GM10266 (cell line): ENCODE results near the gene RASGRP4.

Experiments used
- DNase-seq: peaks from one replicate; pipeline ENCODE4 v3.0.0; 2012; ENCODE audit errors: extremely low spot score
- TF ChIP-seq, protein P1 (sequence below): IDR thresholded peaks from 2 replicates; pipeline ENCODE4 v1.5.1; 2012; ENCODE audit warnings: mild to moderate bottlenecking, low read depth; ENCODE audit not compliant: control insufficient read depth, insufficient read depth; ENCODE audit errors: missing control alignments

The RASGRP4 gene

DNA sequence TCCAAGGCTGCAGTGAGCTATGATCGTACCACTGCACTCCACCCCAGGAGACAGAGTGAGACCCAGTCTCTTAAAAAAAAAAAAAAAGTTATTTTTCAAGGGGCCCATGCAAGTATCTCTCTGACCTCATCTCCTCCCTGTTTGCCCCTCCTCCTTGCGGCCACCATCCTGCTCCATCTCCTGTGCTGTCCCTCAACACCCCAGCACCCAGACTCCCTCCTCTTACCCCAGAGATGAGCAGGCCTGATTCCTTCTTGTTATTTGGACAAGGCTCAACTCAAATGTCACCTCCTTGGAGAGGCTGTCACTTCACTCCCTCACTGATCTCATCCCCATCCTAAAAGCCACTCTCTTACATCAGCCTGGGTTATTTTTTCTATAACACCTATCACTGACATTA, 11.9 kb upstream of the RASGRP4 start:
- TF ChIP-seq, protein P1, sequence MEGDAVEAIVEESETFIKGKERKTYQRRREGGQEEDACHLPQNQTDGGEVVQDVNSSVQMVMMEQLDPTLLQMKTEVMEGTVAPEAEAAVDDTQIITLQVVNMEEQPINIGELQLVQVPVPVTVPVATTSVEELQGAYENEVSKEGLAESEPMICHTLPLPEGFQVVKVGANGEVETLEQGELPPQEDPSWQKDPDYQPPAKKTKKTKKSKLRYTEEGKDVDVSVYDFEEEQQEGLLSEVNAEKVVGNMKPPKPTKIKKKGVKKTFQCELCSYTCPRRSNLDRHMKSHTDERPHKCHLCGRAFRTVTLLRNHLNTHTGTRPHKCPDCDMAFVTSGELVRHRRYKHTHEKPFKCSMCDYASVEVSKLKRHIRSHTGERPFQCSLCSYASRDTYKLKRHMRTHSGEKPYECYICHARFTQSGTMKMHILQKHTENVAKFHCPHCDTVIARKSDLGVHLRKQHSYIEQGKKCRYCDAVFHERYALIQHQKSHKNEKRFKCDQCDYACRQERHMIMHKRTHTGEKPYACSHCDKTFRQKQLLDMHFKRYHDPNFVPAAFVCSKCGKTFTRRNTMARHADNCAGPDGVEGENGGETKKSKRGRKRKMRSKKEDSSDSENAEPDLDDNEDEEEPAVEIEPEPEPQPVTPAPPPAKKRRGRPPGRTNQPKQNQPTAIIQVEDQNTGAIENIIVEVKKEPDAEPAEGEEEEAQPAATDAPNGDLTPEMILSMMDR, result no peak
- DNase-seq, result no peak

DNA sequence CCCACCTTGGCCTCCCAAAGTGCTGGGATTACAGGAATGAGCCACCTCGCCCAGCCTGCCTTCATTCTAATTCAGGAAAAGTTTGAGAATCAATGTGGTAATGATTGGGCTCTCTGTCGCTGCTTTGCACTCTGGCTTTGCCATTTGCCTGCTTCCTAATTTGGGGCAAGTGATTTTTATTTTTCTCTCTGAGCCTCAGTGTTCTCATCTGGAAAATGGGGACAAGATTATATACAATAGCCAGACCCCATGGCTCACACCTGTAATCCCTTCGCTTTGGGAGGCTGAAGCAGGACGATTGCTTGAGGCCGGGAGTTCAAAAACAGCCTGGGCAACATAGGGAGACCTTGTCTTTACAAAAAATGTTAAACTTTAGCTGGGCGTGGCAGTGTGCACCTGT, 11.3 kb upstream of the RASGRP4 start:
- DNase-seq, result no peak
- TF ChIP-seq, protein P1, result no peak

DNA sequence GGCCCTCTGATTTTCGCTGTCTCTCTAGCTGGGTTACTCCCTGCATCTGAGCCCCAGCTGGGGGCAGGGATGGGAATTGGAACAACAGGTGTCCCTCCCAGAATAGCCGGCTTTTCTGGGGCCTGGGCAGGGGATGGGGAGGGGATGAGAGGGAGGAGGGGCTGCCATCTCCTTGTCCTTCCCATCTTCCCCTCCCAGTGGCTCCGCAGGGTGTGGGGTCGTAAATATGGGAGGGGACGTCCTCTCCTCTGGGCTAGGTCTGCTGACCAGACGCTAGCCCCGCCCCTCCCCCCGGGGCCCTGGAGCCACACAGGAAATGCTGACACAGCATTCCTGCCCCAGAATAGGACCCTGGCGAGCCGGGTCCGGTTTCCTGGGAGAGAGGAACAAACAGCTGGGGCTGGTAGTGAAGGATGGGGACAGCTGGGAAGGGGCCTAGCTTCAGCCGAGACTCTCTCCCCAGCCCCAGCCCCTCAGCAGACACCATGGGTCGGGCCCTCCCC, 8.6 kb upstream of the RASGRP4 start:
- no peak for DNase-seq
- TF ChIP-seq, protein P1, result no peak

DNA sequence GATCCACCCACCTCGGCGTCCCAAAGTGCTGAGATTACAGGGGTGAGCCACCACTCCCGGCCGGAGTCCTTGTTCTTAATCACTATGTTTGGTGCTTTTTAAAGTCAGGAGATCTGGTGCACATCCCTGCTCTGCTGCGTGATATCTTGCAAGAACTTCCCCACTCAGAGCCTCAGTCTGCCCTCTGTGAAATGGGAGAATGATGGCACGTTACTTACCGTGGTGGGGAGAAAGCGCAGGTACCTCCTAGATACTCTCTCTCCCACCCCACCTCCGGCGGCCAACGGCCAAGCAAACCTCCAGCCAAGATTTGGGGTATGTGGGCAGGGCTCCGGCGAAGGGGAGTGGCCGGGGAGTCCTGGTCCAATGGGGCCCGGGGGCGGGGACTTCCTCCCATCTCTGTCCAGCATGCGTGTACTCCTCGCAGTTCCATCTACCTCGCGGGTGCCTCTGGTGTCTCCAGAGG, 7.3 kb upstream of the RASGRP4 start, which contains the start of gene RYR1:
TSS of gene RYR1 (plus strand) at position 424 of the 466 bp plus-strand sequence. CDS start 139 bp downstream, outside the sequence.
- TF ChIP-seq, protein P1, result no peak
- DNase-seq, result peak; percentile 67

DNA sequence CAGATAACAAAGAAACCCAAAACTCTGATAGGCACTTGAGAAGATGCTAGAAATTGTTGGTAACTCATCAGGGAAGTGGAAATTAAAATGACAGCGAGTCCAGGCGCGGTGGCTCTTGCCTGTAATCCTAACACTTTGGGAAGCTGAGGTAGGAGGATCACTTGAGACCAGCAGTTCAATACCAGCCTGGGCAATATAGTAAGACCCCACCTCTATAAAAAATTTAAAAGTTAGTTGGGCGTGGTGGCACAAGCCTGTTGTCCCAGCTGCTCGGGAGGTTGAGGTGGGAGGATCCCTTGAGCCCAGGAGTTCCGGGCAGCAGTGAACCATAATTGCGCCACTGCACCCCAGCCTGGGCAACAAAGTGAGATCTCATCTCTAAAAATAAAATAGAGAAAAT, 4.9 kb upstream of the RASGRP4 start:
- no peak for DNase-seq
- TF ChIP-seq, protein P1, result no peak

DNA sequence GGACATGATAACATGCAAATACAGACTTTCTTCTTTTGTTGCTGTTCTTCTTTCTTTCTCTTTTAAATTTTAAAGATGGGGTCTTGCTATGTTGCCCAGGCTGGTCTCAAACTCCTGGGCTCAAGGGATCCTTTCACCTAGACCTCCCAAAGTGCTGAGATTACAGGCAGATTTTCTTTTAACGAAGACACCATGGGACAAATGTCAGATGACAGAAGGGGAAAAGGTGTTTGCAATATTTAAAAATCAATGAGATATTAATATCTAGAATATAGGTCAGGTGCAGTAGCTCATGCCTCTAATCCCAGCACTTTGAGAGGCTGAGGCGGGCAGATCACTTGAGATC, 3.8 kb upstream of the RASGRP4 start:
- DNase-seq, result no peak
- TF ChIP-seq, protein P1, result no peak

DNA sequence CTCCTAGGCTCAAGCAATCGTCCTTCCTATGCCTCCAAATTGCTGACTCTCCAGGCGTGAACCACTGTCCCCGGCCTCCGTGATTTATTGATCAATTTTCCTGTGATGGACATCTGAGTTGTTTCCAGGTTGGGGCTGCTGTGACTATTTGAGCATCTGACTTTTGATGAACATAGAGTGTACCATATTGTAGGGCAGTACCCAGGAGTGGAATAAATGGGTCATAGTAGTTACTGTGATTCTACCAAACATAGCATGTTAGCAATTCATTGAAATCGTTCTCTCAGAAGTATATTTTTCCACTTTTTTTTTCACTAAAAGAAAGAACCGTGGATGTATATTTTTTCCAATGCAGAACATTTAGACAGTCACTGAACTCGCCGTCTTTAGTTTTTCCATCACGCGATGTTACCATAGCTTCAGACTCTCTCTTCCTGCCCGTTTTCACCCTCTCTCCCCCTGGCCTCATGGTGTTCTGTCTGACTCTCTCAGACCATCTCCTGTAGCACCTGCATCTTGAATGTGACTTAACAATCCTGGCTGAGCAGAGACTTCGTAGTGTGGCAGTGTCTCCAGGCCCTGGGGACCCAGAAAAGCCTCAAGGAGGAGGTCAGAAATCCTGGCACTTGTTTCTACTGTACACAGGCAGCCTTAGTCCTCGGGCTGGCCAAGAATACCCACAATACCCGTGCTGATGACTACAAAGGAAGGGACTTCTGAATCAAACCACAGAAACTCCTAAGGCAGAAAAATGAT, 3.2 kb upstream of the RASGRP4 start:
- DNase-seq, result no peak
- TF ChIP-seq, protein P1, result no peak

DNA sequence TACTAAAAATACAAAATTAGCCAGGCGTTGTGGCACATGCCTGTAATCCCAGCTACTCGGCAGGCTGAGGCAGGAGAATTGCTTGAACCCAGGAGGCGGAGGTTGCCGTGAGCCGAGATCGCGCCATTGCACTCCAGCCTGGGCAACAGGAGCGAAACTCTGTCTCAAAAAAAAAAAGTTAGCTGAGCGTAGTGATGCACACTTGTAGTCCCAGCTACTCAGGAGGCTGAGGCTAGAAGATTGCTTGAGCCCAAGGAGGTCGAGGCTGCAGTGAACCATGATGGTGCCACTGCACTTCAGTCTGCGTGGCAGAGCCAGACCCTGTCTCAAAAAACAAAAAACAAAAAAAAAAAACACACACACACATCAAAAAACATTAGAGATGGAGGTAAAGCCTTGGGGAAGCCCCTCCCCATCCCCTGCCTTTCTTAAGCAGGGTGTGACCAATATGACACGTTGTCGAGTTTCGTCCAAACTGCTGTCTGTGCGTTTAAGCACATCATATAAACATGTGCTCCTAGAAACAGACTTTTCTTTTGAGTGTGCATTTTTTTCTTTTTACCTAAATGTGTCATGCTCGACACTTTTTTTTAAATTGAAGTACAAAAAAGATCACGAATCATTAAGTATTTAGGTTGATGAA, 1.1 kb upstream of the RASGRP4 start:
- DNase-seq, result peak; percentile 78
